Measurements from ENCODE around the gene NOMO2.
"Not testable (repeated sequence)": the region's sequence is repeated elsewhere in the genome, so short reads cannot be mapped to it uniquely, and the experiment has no call there.

- TF ChIP-seq EZH2 (IDR thresholded peaks at IDR 0.05; ENCODE audit: insufficient read depth, poor library complexity, severe bottlenecking); EZH2phosphoT487 (IDR thresholded peaks at IDR 0.05; ENCODE audit: insufficient read depth, low read depth): not testable (repeated sequence)
These were observed 64.9 kb downstream of the NOMO2 start for GRCh38 chr16:18497032-18497431.

Measured in GM23248 (cell line).